ENCODE data around the gene CEP128.

The CEP128 gene

DNA sequence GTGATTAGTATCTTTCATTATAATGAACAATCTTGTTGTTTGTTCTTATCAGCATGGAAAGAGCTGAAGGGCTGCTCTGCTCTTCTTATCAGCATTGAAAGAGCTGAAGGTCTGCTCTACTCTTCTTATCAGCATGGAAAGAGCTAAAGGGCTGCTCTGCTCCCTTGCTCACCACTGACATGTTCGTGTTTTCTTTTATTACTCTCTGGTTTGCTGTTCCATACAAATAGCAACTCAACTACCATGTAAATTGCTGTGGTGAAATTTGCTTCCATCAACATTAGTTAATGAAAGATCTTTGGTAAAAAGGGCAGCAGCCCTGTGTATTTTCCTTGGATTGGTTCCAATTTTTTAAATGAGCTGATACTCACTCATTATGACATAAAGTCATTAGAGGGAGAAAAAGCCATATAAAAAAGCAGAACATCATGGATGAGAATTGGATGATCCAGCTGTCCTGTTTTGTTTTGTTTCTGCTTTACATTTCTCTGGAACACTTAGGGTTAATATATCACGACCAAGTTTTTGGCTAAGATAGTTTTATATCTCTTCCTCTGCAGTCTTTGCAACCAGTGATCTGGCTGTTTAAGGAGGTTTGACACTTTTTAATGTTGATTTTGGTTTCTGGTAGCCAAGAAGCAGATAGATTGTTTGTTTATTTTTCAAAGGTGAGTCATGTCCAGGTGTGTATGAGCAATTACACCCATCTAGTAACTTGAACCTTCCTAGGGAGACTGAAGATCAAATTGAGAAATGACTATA is 356.6 kb downstream of the CEP128 start:
- H3K27me3 ChIP-seq (ENCODE audit: insufficient read depth, low read depth, severe bottlenecking) = no peaks in the 10 kb centered on the region
- H3K9me3 ChIP-seq (ENCODE audit: severe bottlenecking) = no peaks in the 10 kb centered on the region
- H3K27ac ChIP-seq = no peak overlapping the region
- H3K36me3 ChIP-seq = no peaks in the 10 kb centered on the region
- TF ChIP-seq, protein P1, sequence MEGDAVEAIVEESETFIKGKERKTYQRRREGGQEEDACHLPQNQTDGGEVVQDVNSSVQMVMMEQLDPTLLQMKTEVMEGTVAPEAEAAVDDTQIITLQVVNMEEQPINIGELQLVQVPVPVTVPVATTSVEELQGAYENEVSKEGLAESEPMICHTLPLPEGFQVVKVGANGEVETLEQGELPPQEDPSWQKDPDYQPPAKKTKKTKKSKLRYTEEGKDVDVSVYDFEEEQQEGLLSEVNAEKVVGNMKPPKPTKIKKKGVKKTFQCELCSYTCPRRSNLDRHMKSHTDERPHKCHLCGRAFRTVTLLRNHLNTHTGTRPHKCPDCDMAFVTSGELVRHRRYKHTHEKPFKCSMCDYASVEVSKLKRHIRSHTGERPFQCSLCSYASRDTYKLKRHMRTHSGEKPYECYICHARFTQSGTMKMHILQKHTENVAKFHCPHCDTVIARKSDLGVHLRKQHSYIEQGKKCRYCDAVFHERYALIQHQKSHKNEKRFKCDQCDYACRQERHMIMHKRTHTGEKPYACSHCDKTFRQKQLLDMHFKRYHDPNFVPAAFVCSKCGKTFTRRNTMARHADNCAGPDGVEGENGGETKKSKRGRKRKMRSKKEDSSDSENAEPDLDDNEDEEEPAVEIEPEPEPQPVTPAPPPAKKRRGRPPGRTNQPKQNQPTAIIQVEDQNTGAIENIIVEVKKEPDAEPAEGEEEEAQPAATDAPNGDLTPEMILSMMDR (IDR thresholded peaks at IDR 0.05; ENCODE audit: low read depth, low read length) = no peak
- H3K4me3 ChIP-seq (ENCODE audit: low read depth, low read length) = no peak overlapping the region
- no peak for DNase-seq

DNA sequence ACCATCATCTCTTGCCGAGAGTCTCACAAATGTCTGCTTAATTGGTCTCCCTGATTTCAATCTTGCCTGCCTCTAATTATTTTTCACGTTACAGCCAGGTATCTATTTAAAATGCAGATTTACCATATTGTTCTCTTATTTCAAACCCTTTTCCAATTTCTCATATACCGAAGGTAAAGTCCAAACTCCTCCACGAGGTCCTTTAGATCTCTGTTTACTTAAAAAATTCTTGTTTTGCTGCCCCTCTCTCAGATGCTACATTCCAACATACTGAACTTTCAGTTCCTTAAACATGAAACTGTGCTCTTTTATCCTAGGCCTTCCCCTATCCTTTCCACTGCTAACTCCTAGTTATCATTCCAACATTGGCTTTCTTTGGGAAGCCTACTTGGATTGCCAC is 363.9 kb downstream of the CEP128 start:
- TF ChIP-seq, protein P1 (IDR thresholded peaks at IDR 0.05; ENCODE audit: low read depth, low read length) = no peak
- DNase-seq = no peak
- Histone ChIP-seq H3K27ac (no peak overlapping the region), H3K27me3 (ENCODE audit: insufficient read depth, low read depth, severe bottlenecking) (no peaks in the 10 kb centered on the region), H3K4me3 (ENCODE audit: low read depth, low read length) (no peak overlapping the region), H3K9me3 (ENCODE audit: severe bottlenecking) (no peaks in the 10 kb centered on the region), H3K36me3 (no peaks in the 10 kb centered on the region)

DNA sequence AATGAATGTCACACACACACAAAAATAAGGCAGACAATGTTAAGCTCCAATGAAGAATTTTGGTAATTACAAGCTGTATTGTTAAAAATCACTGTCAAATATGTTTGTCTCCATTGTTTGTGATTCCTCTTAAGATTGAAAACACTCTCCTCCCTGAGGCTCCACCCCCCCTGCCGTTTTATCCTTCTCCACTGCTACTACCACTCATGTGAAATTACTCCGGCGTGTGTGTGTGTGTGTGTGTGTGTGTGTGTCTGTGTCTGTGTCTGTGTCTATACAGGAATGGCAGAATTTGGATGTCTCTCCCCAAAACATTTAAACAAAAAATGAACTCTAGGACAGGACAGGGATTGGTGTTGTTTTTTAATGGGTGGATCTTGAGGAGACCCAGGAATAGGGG is 365.1 kb downstream of the CEP128 start:
- Histone ChIP-seq H3K36me3 (no peaks in the 10 kb centered on the region), H3K9me3 (ENCODE audit: severe bottlenecking) (no peaks in the 10 kb centered on the region), H3K4me3 (ENCODE audit: low read depth, low read length) (no peak overlapping the region), H3K27ac (no peak overlapping the region), H3K27me3 (ENCODE audit: insufficient read depth, low read depth, severe bottlenecking) (no peaks in the 10 kb centered on the region)
- DNase-seq = no peak
- TF ChIP-seq, protein P1 (IDR thresholded peaks at IDR 0.05; ENCODE audit: low read depth, low read length) = no peak

DNA sequence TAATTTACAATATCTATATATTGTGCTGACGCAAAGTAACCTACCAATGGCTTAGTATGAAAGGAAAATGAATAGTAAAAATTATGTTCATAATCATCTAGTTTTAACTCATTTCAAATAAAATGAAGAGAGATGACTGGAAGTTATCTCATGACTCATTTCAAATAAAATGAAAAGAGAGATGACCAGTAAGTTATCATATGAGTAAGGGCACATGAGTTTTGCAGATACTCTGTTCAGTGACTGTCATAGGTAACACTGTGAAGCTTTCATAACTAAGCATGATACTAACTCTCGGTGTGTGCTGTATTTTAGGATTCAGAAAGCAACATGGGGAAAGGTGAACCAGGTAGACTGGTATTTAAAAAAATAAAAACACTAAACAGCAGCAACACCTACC is 365.8 kb downstream of the CEP128 start:
- no peaks in the 10 kb centered on the region for H3K27me3 ChIP-seq (ENCODE audit: insufficient read depth, low read depth, severe bottlenecking)
- H3K36me3 ChIP-seq = no peaks in the 10 kb centered on the region
- no peaks in the 10 kb centered on the region for H3K9me3 ChIP-seq (ENCODE audit: severe bottlenecking)
- no peak overlapping the region for H3K4me3 ChIP-seq (ENCODE audit: low read depth, low read length)
- TF ChIP-seq, protein P1 (IDR thresholded peaks at IDR 0.05; ENCODE audit: low read depth, low read length) = no peak
- DNase-seq = no peak
- H3K27ac ChIP-seq = no peak overlapping the region

DNA sequence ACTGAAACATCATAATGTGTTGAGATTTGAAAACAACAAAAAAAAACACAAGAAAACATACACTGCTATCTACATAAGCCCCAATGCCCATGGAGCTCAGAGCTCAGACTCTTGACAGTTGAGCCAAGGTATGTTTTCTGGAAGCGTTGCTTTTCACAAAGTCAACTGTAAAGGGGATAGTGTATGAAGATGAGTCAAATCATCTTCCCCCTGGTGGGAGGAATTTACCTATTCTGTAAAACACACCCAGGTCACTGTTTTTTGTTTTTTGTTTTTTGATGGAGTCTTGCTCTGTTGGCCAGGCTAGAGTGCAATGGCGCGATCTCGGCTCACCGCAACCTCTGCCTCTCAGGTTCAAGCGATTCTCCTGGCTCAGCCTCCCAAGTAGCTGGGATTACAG is 368.9 kb downstream of the CEP128 start:
- TF ChIP-seq, protein P1 (IDR thresholded peaks at IDR 0.05; ENCODE audit: low read depth, low read length) = no peak
- Histone ChIP-seq H3K36me3 (no peaks in the 10 kb centered on the region), H3K27ac (no peak overlapping the region), H3K27me3 (ENCODE audit: insufficient read depth, low read depth, severe bottlenecking) (no peaks in the 10 kb centered on the region), H3K9me3 (ENCODE audit: severe bottlenecking) (no peaks in the 10 kb centered on the region), H3K4me3 (ENCODE audit: low read depth, low read length) (no peak overlapping the region)
- no peak for DNase-seq

DNA sequence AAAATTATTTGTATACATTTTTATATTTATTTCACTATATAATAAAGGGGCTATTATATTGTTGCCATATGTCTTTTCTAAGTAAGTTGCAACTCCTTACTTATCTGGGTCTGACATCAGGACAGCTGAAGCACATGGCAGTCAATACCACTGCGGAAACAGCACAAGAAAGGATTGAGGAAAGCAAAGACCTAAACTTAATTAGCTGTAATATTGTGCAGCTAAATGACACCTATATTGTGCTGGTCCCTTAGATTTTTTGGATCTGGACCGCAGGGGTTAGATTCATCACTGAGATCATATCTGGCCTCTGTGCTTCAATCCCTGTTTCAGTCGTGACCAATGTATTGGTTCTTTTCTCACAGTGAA is 370.6 kb downstream of the CEP128 start:
- Histone ChIP-seq H3K27me3 (ENCODE audit: insufficient read depth, low read depth, severe bottlenecking) (no peaks in the 10 kb centered on the region), H3K27ac (no peak overlapping the region), H3K9me3 (ENCODE audit: severe bottlenecking) (no peaks in the 10 kb centered on the region), H3K36me3 (no peaks in the 10 kb centered on the region), H3K4me3 (ENCODE audit: low read depth, low read length) (no peak overlapping the region)
- TF ChIP-seq, protein P1 (IDR thresholded peaks at IDR 0.05; ENCODE audit: low read depth, low read length) = no peak
- no peak for DNase-seq

Measured in WERI-Rb-1 (cell line).